ENCODE results near the gene RPL18.
"Not testable (repeated sequence)": the region's sequence is repeated elsewhere in the genome, so short reads cannot be mapped to it uniquely, and the experiment has no call there.

Gene RPL18

GRCh38 chr19:48618916-48619691 is at the start of gene RPL18, which contains the start of gene SPHK2:
TSS of gene RPL18 (minus strand) at chr19:48619178. CDS start at chr19:48619143, 35 bp downstream.
TSS of gene SPHK2 (plus strand) at chr19:48619506. CDS start at chr19:48620515, 1,009 bp downstream.
- DNase-seq (ENCODE audit: low read depth, low spot score): peak; percentile 100

- DNase-seq (ENCODE audit: low read depth, low spot score): no peak
Measured at GRCh38 chr19:48668761-48669160, 49.8 kb upstream of the RPL18 start.

GRCh38 chr19:48668332-48668731 is 49.4 kb upstream of the RPL18 start:
- no peak for DNase-seq (ENCODE audit: low read depth, low spot score)

GRCh38 chr19:48665786-48666185 is 46.8 kb upstream of the RPL18 start:
- DNase-seq (ENCODE audit: low read depth, low spot score): no peak

- no peak for DNase-seq (ENCODE audit: low read depth, low spot score)
Measured at GRCh38 chr19:48664476-48664875, 45.5 kb upstream of the RPL18 start.

GRCh38 chr19:48663667-48664066 is 44.7 kb upstream of the RPL18 start:
- DNase-seq (ENCODE audit: low read depth, low spot score): no peak

- DNase-seq (ENCODE audit: low read depth, low spot score): no peak
Measured at GRCh38 chr19:48661711-48662090, 42.7 kb upstream of the RPL18 start.

- DNase-seq (ENCODE audit: low read depth, low spot score): peak; percentile 69
Measured at GRCh38 chr19:48660852-48661710, 42.1 kb upstream of the RPL18 start.

GRCh38 chr19:48659768-48660167 is 40.8 kb upstream of the RPL18 start:
- DNase-seq (ENCODE audit: low read depth, low spot score): no peak

- no peak for DNase-seq (ENCODE audit: low read depth, low spot score)
Measured at GRCh38 chr19:48658483-48658882, 39.5 kb upstream of the RPL18 start.

GRCh38 chr19:48657828-48658227 is 38.9 kb upstream of the RPL18 start:
- not testable (repeated sequence) for DNase-seq (ENCODE audit: low read depth, low spot score)

- DNase-seq (ENCODE audit: low read depth, low spot score): peak; percentile 59
Measured at GRCh38 chr19:48656840-48657474, 38.0 kb upstream of the RPL18 start.

- no peak for DNase-seq (ENCODE audit: low read depth, low spot score)
Measured at GRCh38 chr19:48654299-48655059, 35.5 kb upstream of the RPL18 start.

GRCh38 chr19:48651683-48652048 is 32.7 kb upstream of the RPL18 start:
- DNase-seq (ENCODE audit: low read depth, low spot score): no peak

GRCh38 chr19:48650974-48651682 is 32.1 kb upstream of the RPL18 start:
- DNase-seq (ENCODE audit: low read depth, low spot score): no peak

GRCh38 chr19:48648134-48648533 is 29.2 kb upstream of the RPL18 start:
- DNase-seq (ENCODE audit: low read depth, low spot score): no peak

GRCh38 chr19:48646722-48647216 is 27.8 kb upstream of the RPL18 start:
- peak; percentile 71 for DNase-seq (ENCODE audit: low read depth, low spot score)

GRCh38 chr19:48646001-48646721 is 27.2 kb upstream of the RPL18 start, which contains the start of gene CA11:
TSS of gene CA11 (minus strand) at chr19:48646187. CDS start at chr19:48645632, 555 bp downstream.
- no peak for DNase-seq (ENCODE audit: low read depth, low spot score)

GRCh38 chr19:48645620-48646000 is 26.6 kb upstream of the RPL18 start:
- DNase-seq (ENCODE audit: low read depth, low spot score): no peak
